Measurements from ENCODE around the gene KSR1. TPM values are rescaled to one million over a fixed set of nuclear protein-coding genes. Genes with fewer than 3 reads are reported as not detected.

The KSR1 gene
- total RNA-seq, 4 donors from 2014 or later, result 10.0 to 15.2 (median 13.9) TPM

DNA sequence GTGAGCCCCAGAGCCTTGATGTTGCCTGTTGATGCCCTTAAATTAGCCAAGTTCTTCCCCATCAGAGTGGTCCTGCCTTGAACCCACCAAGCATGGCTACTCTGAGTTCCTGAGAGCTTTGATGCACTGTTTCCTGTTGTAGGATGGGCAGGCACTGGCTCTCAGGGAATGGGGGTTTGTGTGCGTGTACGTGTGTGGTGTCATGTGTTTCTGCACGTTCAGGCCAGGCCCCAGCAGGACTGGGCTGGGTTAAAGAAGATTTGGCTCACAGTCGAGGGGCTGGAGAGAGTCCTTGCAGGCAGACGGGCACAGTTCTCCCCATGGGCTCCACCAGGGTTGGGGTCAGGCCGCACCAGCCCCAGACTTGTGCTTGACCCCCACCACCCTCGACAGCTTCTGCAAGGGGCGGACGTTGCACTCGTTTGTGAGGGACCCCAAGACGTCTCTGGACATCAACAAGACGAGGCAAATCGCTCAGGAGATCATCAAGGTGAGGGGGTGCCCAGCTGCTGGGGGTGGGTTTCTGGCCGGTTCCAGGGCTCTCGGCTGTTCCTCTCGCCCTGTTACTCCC, 151.4 kb downstream of the KSR1 start:
- no peaks in the 10 kb centered on the region for H3K27me3 ChIP-seq
- H3K36me3 ChIP-seq, result peaks cover 0 to 86% of the 10 kb centered on the region in 2 donors
- no peaks in the 10 kb centered on the region for H3K9me3 ChIP-seq
- peaks cover 0 to 9% (median 0%) of the 10 kb centered on the region in 3 donors for H3K4me1 ChIP-seq
- TF ChIP-seq POLR2A (IDR thresholded peaks at IDR 0.05) (no peak), POLR2AphosphoS5 (IDR thresholded peaks at IDR 0.05) (no peak), EP300 (IDR thresholded peaks at IDR 0.05) (no peak), CTCF (IDR thresholded peaks at IDR 0.05) (no peak)
- WGBS, 2 donors (ENCODE audit: low coverage in 1 of 2), result 73 to 88% methylated on average over 3 to 8 of the region's 16 CpGs
- no peak overlapping the region for H3K4me3 ChIP-seq
- no peak for ATAC-seq
- no peak overlapping the region for H3K27ac ChIP-seq

- WGBS, 2 donors (ENCODE audit: low coverage in 1 of 2), result 95 to 100% methylated on average over 2 to 3 of the region's 11 CpGs
- Histone ChIP-seq H3K36me3 (peaks cover 0 to 96% of the 10 kb centered on the region in 2 donors), H3K27me3 (no peaks in the 10 kb centered on the region), H3K9me3 (no peaks in the 10 kb centered on the region), H3K4me1 (no peaks in the 10 kb centered on the region), H3K27ac (no peak overlapping the region), H3K4me3 (no peak overlapping the region)
- no peak for ATAC-seq
- TF ChIP-seq POLR2A (IDR thresholded peaks at IDR 0.05), result no peak
- no peak for TF ChIP-seq CTCF (IDR thresholded peaks at IDR 0.05)
- TF ChIP-seq EP300 (IDR thresholded peaks at IDR 0.05), result no peak
- TF ChIP-seq POLR2AphosphoS5 (IDR thresholded peaks at IDR 0.05), result no peak
Measured at GRCh38 chr17:27608328-27609230, 152.3 kb downstream of the KSR1 start.

GRCh38 chr17:27609611-27610303, 153.5 kb downstream of the KSR1 start:
- 53% methylated on average over 4 of the region's 11 CpGs; no CpG with 5 or more reads in 1 of the 2 donors for WGBS, 2 donors (ENCODE audit: low coverage in 1 of 2)
- no peaks in the 10 kb centered on the region for H3K9me3 ChIP-seq
- no peak for ATAC-seq
- peaks cover 0 to 96% of the 10 kb centered on the region in 2 donors for H3K36me3 ChIP-seq
- H3K4me3 ChIP-seq, result no peak overlapping the region
- H3K27ac ChIP-seq, result no peak overlapping the region
- TF ChIP-seq POLR2A (IDR thresholded peaks at IDR 0.05), result no peak
- TF ChIP-seq POLR2AphosphoS5 (IDR thresholded peaks at IDR 0.05), result no peak
- TF ChIP-seq EP300 (IDR thresholded peaks at IDR 0.05), result no peak
- peak in 3 of 4 experiments; percentile 13 to 40 (median 30) for TF ChIP-seq CTCF (IDR thresholded peaks at IDR 0.05)
- H3K4me1 ChIP-seq, result no peaks in the 10 kb centered on the region
- no peaks in the 10 kb centered on the region for H3K27me3 ChIP-seq

DNA sequence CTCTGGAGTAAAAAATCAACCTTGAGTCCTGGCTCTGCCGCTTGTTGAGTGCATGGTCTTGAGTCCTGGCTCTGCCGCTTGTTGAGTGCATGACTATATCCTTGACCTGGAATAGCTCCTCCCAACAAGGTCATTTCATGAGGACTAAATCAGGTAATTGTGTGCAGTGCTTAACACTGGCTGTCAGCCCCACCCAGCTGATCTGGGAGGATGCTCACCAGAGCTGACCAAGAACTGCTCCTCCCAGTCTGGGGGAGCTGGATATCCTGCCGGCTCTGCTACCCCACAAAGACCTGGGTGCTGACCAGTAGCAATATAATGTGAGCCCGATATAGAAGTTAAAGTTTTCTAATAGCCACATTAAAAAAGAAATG, 154.0 kb downstream of the KSR1 start:
- WGBS, 2 donors (ENCODE audit: low coverage in 1 of 2), result 83 to 91% methylated on average over 2 to 3 of the region's 4 CpGs
- no peak overlapping the region for H3K27ac ChIP-seq
- peaks cover 0 to 96% of the 10 kb centered on the region in 2 donors for H3K36me3 ChIP-seq
- no peaks in the 10 kb centered on the region for H3K9me3 ChIP-seq
- no peaks in the 10 kb centered on the region for H3K27me3 ChIP-seq
- no peak for TF ChIP-seq CTCF (IDR thresholded peaks at IDR 0.05)
- TF ChIP-seq POLR2AphosphoS5 (IDR thresholded peaks at IDR 0.05), result no peak
- TF ChIP-seq POLR2A (IDR thresholded peaks at IDR 0.05), result no peak
- TF ChIP-seq EP300 (IDR thresholded peaks at IDR 0.05), result no peak
- no peaks in the 10 kb centered on the region for H3K4me1 ChIP-seq
- no peak for ATAC-seq
- no peak overlapping the region for H3K4me3 ChIP-seq
